ENCODE data around the gene YAP1. TPM values are rescaled to one million over a fixed set of nuclear protein-coding genes. Genes with fewer than 3 reads are reported as not detected.
A peak's percentile ranks its signal among the peaks of the same experiment; 100 is the strongest.

YAP1 gene
- total and polyA plus RNA-seq, 2 donors (not counting 1 experiment from before 2014, with no cell fraction given) = 116 to 169 TPM

GRCh38 chr11:102234779-102235439 is 124.7 kb downstream of the YAP1 start:
- Histone ChIP-seq H3K36me3 (ENCODE audit: control insufficient read depth, insufficient read depth, low read length) (no peaks in the 10 kb centered on the region), H4K20me1 (ENCODE audit: control insufficient read depth, extremely low read depth, insufficient read depth, low read length) (no peaks in the 10 kb centered on the region), H3K9ac (ENCODE audit: insufficient read depth, low read length) (no peak overlapping the region), H3K27ac (ENCODE audit: insufficient read depth, low read length) (no peak overlapping the region), H3K9me3 (ENCODE audit: control insufficient read depth, insufficient read depth, low read depth, low read length) (no peaks in the 10 kb centered on the region), H3K79me2 (ENCODE audit: control insufficient read depth, insufficient read depth, low read length) (no peaks in the 10 kb centered on the region), H3K4me1 (ENCODE audit: control insufficient read depth, extremely low read depth, insufficient read depth, low read length) (no peaks in the 10 kb centered on the region), H3K4me3 (replicated peaks in 1 of 4; ENCODE audit: control extremely low read depth in 1 of 4, insufficient read depth in 1 of 4, low read depth in 3 of 4, low read length in 4 of 4) (no peak overlapping the region), H3K27me3 (ENCODE audit: control insufficient read depth, insufficient read depth, low read length) (no peaks in the 10 kb centered on the region), H3K4me2 (ENCODE audit: extremely low read depth, insufficient read depth, low read length) (no peak overlapping the region), H2AFZ (ENCODE audit: low read length) (no peak overlapping the region)
- TF ChIP-seq EZH2 (IDR thresholded peaks at IDR 0.05; ENCODE audit: low read length, missing control alignments) = no peak
- no peak for TF ChIP-seq CTCF (conservative IDR thresholded peaks at IDR 0.05 in 1 of 2, IDR thresholded peaks at IDR 0.05 in 1 of 2; ENCODE audit: low read depth in 1 of 2, low read length in 2 of 2)
- DNase-seq (ENCODE audit: low read depth in 2 of 2) = peak in 1 of 2 donors; percentile 59

GRCh38 chr11:102237096-102237735 is 127.0 kb downstream of the YAP1 start:
- Histone ChIP-seq H3K79me2 (ENCODE audit: control insufficient read depth, insufficient read depth, low read length) (no peaks in the 10 kb centered on the region), H3K4me3 (replicated peaks in 1 of 4; ENCODE audit: control extremely low read depth in 1 of 4, insufficient read depth in 1 of 4, low read depth in 3 of 4, low read length in 4 of 4) (no peak overlapping the region), H2AFZ (ENCODE audit: low read length) (no peak overlapping the region), H3K4me2 (ENCODE audit: extremely low read depth, insufficient read depth, low read length) (no peak overlapping the region), H3K27me3 (ENCODE audit: control insufficient read depth, insufficient read depth, low read length) (no peaks in the 10 kb centered on the region), H3K9me3 (ENCODE audit: control insufficient read depth, insufficient read depth, low read depth, low read length) (no peaks in the 10 kb centered on the region), H3K36me3 (ENCODE audit: control insufficient read depth, insufficient read depth, low read length) (no peaks in the 10 kb centered on the region), H3K9ac (ENCODE audit: insufficient read depth, low read length) (no peak overlapping the region), H3K4me1 (ENCODE audit: control insufficient read depth, extremely low read depth, insufficient read depth, low read length) (no peaks in the 10 kb centered on the region), H3K27ac (ENCODE audit: insufficient read depth, low read length) (no peak overlapping the region), H4K20me1 (ENCODE audit: control insufficient read depth, extremely low read depth, insufficient read depth, low read length) (no peaks in the 10 kb centered on the region)
- peak; percentile 31 to 89 for DNase-seq (ENCODE audit: low read depth in 2 of 2)
- TF ChIP-seq CTCF (conservative IDR thresholded peaks at IDR 0.05 in 1 of 2, IDR thresholded peaks at IDR 0.05 in 1 of 2; ENCODE audit: low read depth in 1 of 2, low read length in 2 of 2) = no peak

GRCh38 chr11:102238391-102238821 is 128.2 kb downstream of the YAP1 start:
- Histone ChIP-seq H3K4me3 (replicated peaks in 1 of 4; ENCODE audit: control extremely low read depth in 1 of 4, insufficient read depth in 1 of 4, low read depth in 3 of 4, low read length in 4 of 4) (no peak overlapping the region), H3K36me3 (ENCODE audit: control insufficient read depth, insufficient read depth, low read length) (no peaks in the 10 kb centered on the region), H3K4me2 (ENCODE audit: extremely low read depth, insufficient read depth, low read length) (no peak overlapping the region), H3K9me3 (ENCODE audit: control insufficient read depth, insufficient read depth, low read depth, low read length) (no peaks in the 10 kb centered on the region), H3K4me1 (ENCODE audit: control insufficient read depth, extremely low read depth, insufficient read depth, low read length) (no peaks in the 10 kb centered on the region), H3K79me2 (ENCODE audit: control insufficient read depth, insufficient read depth, low read length) (no peaks in the 10 kb centered on the region), H4K20me1 (ENCODE audit: control insufficient read depth, extremely low read depth, insufficient read depth, low read length) (no peaks in the 10 kb centered on the region), H2AFZ (ENCODE audit: low read length) (no peak overlapping the region), H3K27ac (ENCODE audit: insufficient read depth, low read length) (no peak overlapping the region), H3K27me3 (ENCODE audit: control insufficient read depth, insufficient read depth, low read length) (no peaks in the 10 kb centered on the region), H3K9ac (ENCODE audit: insufficient read depth, low read length) (no peak overlapping the region)
- no peak for DNase-seq (ENCODE audit: low read depth in 2 of 2)
- no peak for TF ChIP-seq EZH2 (IDR thresholded peaks at IDR 0.05; ENCODE audit: low read length, missing control alignments)
- TF ChIP-seq CTCF (conservative IDR thresholded peaks at IDR 0.05 in 1 of 2, IDR thresholded peaks at IDR 0.05 in 1 of 2; ENCODE audit: low read depth in 1 of 2, low read length in 2 of 2) = no peak
